Purkinje cell (primary cell): ENCODE results near the gene FAM240B. TPM values are rescaled to one million over a fixed set of nuclear protein-coding genes. Genes with fewer than 3 reads are reported as not detected.

ENCODE experiments used
- polyA plus RNA-seq: library from polyadenylated mRNA; unstranded; fragments of >200 nt; fragmentation: Nextera tagmentation; gene quantifications from 2 replicates; pipeline ENCODE4 v1.2.1, GENCODE V29; 2014

Gene FAM240B
- polyA plus RNA-seq: not detected in 2 replicates

DNA sequence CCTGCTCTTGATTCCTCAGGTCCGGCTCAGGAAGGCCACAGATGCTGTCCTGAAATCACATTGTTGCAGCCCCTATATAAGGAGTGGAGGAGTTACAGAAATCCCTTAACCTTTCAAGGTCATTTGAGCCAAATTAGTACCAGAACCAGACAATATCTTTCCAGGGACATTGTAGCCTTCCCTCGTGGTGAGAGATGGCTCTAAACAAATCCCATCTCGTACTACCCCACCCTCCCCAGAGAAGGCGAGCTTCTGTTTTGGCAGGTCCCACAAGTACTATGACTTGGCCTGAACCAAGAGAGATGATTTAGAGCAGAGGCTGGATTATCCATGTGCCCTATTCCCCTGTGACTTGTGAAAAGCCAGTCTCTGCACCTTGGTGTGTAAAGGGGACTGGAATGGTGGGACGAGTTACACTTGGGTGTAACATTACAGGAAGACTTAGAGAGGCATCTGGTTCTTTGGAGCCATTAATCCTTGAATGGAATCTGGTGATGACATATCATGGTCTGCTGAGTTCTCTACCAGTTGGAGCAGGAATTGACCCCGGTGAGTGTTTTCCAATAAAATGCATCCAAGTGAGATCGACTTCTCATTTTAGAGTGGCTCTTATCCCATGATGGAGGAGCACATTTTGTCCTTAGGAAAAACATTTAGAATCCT is at the start of gene FAM240B:
Gene FAM240B (minus strand): TSS at position 51 of the 663 bp plus-strand sequence. CDS start 16,134 bp downstream, outside the sequence.

Other genes starting within 250 kb of the FAM240B start
- gene ANKRD18A, start 99.5 kb downstream of the FAM240B start, polyA plus RNA-seq: 1.4 and 3.1 TPM in 2 replicates